Measurements from ENCODE around the gene PCED1B.

- TF ChIP-seq, protein P1, sequence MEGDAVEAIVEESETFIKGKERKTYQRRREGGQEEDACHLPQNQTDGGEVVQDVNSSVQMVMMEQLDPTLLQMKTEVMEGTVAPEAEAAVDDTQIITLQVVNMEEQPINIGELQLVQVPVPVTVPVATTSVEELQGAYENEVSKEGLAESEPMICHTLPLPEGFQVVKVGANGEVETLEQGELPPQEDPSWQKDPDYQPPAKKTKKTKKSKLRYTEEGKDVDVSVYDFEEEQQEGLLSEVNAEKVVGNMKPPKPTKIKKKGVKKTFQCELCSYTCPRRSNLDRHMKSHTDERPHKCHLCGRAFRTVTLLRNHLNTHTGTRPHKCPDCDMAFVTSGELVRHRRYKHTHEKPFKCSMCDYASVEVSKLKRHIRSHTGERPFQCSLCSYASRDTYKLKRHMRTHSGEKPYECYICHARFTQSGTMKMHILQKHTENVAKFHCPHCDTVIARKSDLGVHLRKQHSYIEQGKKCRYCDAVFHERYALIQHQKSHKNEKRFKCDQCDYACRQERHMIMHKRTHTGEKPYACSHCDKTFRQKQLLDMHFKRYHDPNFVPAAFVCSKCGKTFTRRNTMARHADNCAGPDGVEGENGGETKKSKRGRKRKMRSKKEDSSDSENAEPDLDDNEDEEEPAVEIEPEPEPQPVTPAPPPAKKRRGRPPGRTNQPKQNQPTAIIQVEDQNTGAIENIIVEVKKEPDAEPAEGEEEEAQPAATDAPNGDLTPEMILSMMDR (IDR thresholded peaks at IDR 0.05), result no peak
- no peak for TF ChIP-seq POLR2AphosphoS5 (IDR thresholded peaks at IDR 0.05)
- no peak for TF ChIP-seq POLR2A (IDR thresholded peaks at IDR 0.05)
Observed at GRCh38 chr12:47242426-47242825, 163.0 kb downstream of the PCED1B start.
